Immature natural killer cell (primary cell): Measurements from ENCODE around the gene GNA12. TPM values are rescaled to one million over a fixed set of nuclear protein-coding genes. Genes with fewer than 3 reads are reported as not detected.

Experiments
- DNase-seq, 3 donors: peaks; one replicate each; pipeline ENCODE4 v3.0.0; 2022; ENCODE audit warnings: mixed read lengths in 1 of 3
- H3K27ac Mint-ChIP-seq, 6 donors: one replicate each; pipeline ENCODE4 v1.8.0; 2020; ENCODE audit warnings: mixed read lengths in 6 of 6, mild to moderate bottlenecking in 5 of 6, inconsistent platforms in 4 of 6, moderate library complexity in 3 of 6
- H3K27me3 Mint-ChIP-seq, 3 donors: one replicate each; pipeline ENCODE4 v1.8.0; 2020 to 2021; ENCODE audit warnings: low read depth in 3 of 3, mild to moderate bottlenecking in 3 of 3, mixed read lengths in 3 of 3, moderate library complexity in 3 of 3, inconsistent platforms in 1 of 3
- H3K36me3 Mint-ChIP-seq, 3 donors: one replicate each; pipeline ENCODE4 v1.8.0; 2020; ENCODE audit warnings: mixed read lengths in 3 of 3, inconsistent platforms in 2 of 3, mild to moderate bottlenecking in 2 of 3
- H3K4me1 Mint-ChIP-seq, 2 donors: one replicate each; pipeline ENCODE4 v1.8.0; 2020; ENCODE audit warnings: inconsistent platforms in 2 of 2, mild to moderate bottlenecking in 2 of 2, mixed read lengths in 2 of 2, moderate library complexity in 1 of 2
- H3K4me3 Mint-ChIP-seq, 5 donors: one replicate each; pipeline ENCODE4 v1.8.0; 2020; ENCODE audit warnings: mild to moderate bottlenecking in 5 of 5, mixed read lengths in 5 of 5, inconsistent platforms in 3 of 5, moderate library complexity in 3 of 5
- H3K9me3 Mint-ChIP-seq, 6 donors: one replicate each; pipeline ENCODE4 v1.8.0; 2020; ENCODE audit warnings: mild to moderate bottlenecking in 6 of 6, mixed read lengths in 6 of 6, inconsistent platforms in 4 of 6, moderate library complexity in 3 of 6
- polyA plus RNA-seq, 3 donors: library from polyadenylated mRNA; unstranded; fragments of 300-500 nt; fragmentation: Illumina TruSeq; gene quantifications; one replicate each; pipeline ENCODE4 v1.2.3, GENCODE V29; 2021

The GNA12 gene
- polyA plus RNA-seq, 3 donors from 2014 or later = 4.7 to 6.1 (median 4.8) TPM

DNA sequence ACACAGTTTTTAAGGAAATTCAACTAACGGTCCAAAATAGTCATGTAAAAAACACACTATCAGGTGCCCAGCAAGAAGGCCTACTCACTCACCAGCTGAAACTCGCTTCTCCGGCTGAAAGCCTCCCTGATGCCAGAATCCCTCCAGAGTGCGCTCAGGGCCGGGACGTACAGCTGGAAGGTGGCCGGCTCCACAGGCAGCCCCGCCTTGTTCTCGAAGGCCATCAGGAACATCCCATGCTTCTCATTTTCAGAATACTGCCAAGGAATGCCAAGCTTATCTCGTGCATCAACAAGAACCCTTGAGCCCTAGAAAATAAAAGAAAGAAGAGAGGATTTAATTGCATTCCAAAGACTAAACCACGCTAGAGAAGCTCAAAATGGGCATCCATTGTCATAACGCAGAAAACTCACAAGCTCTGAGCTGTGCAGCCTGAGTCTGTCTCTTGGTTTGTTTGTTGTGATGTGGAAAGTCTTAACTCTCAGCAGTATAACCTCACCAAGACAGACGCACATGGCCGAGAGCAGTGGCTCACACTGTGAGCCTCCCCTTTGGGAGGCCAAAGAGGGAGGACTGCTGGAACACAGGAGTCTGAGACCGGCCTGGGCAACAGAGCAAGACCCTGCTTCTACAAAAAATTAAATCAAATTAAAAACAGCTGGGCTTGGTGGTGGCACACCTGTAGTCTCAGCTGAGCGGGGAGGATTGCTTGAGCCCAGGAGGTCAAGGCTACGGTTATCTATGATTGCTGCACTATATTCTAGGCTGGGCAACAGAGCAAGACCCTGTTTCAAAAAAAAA lies 49.1 kb downstream of the GNA12 start:
- no peak overlapping the region for H3K4me3 Mint-ChIP-seq
- no peaks in the 10 kb centered on the region for H3K9me3 Mint-ChIP-seq
- no peak overlapping the region for H3K27ac Mint-ChIP-seq
- H3K27me3 Mint-ChIP-seq = no peaks in the 10 kb centered on the region
- no peak for DNase-seq
- H3K36me3 Mint-ChIP-seq = peaks cover 20 to 34% (median 30%) of the 10 kb centered on the region in 3 donors
- peaks cover under 1 to 13% of the 10 kb centered on the region in 2 donors for H3K4me1 Mint-ChIP-seq

DNA sequence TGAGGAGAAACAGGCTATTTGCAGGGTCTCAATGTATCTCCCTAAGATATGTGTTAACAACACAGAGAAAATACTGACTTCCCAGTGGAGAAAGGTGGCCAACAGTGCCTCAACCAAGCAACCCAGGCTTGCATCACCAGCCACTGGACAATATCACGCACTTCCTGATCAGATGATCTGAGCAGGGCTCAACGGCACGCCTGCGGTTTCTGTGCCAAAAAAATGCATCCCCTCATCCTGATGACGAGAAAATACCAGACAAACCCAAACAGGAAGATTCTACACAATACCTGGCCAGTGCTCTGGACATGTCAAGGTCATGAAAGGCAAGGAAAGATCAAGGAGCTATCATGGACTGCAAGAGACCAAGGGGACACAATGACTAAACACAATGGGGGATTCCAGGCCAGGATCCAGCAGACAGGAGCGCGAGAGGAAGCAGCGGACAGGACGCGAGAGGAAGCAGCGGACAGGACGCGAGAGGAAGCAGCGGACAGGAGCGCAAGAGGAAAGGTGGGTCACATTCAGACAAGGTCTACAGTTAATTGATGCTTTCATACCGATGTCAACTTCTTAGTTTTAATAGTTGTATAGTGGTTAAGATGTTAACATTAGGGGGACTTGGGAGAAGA lies 51.1 kb downstream of the GNA12 start:
- Mint-ChIP-seq H3K27me3 (no peaks in the 10 kb centered on the region), H3K9me3 (no peaks in the 10 kb centered on the region), H3K36me3 (peaks cover 25 to 39% (median 31%) of the 10 kb centered on the region in 3 donors), H3K27ac (peak overlapping the region in 1 of 6 donors; percentile 41), H3K4me1 (peaks cover 0 to under 1% of the 10 kb centered on the region in 2 donors), H3K4me3 (no peak overlapping the region)
- no peak for DNase-seq

DNA sequence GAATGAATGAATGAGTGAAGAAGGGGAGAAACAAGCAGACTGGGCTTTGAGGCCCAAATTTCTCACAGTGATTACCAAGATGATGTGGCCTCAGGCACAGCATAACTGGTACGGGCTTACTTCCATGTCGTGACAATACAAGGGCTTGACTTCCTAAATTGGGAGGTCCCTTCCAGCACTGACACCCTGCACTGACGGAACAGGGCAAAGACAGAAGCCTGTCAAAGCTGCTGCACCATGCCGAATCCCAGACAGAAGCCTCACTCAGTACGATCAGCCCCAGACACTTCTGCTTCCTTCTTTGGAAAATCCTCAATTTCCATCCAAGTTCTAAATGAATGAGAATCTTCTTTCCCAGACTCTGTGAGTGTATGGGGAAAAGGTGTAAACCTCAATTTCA lies 51.9 kb downstream of the GNA12 start:
- Mint-ChIP-seq H3K27me3 (peaks cover 0 to 1% (median 0%) of the 10 kb centered on the region in 3 donors), H3K9me3 (no peaks in the 10 kb centered on the region), H3K4me1 (no peaks in the 10 kb centered on the region), H3K36me3 (peaks cover 25 to 39% (median 31%) of the 10 kb centered on the region in 3 donors), H3K4me3 (no peak overlapping the region), H3K27ac (no peak overlapping the region)
- no peak for DNase-seq

DNA sequence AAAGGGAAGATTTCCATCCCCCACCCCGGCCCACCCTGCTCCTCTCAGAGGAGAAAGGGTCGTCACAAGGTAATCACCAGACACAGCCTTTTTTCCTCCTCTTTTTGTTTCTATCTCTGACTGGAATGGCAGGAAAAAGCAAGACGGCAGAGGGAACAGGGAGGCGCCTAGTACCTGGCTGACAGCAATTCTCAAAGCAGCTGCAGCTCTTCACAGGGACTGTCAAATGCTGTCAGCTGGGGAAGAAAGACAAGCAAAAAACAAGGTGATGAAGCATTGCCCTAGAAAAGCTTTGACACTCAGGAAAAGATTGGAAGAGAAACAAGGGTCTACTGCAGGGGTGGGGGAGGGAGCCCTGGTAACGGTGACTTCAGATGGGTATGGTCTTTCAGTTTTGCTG lies 52.7 kb downstream of the GNA12 start:
- no peak overlapping the region for H3K4me3 Mint-ChIP-seq
- no peak overlapping the region for H3K27ac Mint-ChIP-seq
- no peaks in the 10 kb centered on the region for H3K9me3 Mint-ChIP-seq
- no peak for DNase-seq
- H3K36me3 Mint-ChIP-seq = peaks cover 25 to 39% (median 31%) of the 10 kb centered on the region in 3 donors
- H3K4me1 Mint-ChIP-seq = no peaks in the 10 kb centered on the region
- peaks cover 0 to 1% (median 0%) of the 10 kb centered on the region in 3 donors for H3K27me3 Mint-ChIP-seq

DNA sequence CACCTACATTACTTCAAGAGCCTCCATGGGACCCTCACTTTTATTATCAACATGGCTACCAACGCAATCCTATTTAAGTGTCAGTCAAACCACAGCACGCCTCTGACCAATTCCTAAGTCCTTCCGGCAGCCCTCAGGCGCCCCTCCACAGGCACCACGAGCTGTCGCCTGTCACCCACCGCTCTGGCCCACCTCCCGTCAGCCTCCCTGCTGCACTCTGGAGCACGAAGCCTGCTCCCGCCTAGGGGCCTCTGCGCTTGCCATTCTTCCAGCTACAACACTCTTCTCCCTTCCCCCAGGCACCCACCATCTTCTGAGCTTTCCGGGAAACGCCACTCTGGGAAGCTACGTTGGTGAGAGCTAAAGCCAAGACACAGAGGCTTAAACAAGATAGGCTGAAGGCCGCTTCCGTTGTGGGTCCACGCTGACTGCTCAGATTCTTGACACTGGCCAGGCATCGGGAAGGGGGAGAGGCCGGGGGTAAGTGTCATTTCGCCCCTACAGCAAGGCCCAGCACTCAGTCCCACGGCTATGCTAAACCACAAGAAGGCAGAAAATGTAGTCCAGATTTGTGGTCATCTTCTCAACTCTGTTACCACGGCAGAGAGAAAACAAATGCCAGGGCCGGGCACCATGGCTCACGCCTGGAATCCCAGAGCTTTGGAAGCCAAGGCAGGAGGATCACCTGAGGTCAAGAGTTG lies 56.7 kb downstream of the GNA12 start:
- DNase-seq = no peak
- no peak overlapping the region for H3K4me3 Mint-ChIP-seq
- H3K27ac Mint-ChIP-seq = no peak overlapping the region
- H3K4me1 Mint-ChIP-seq = peaks cover 4 to 12% of the 10 kb centered on the region in 2 donors
- peaks cover 0 to 1% (median 0%) of the 10 kb centered on the region in 3 donors for H3K27me3 Mint-ChIP-seq
- H3K36me3 Mint-ChIP-seq = peaks cover 11 to 22% (median 13%) of the 10 kb centered on the region in 3 donors
- no peaks in the 10 kb centered on the region for H3K9me3 Mint-ChIP-seq

DNA sequence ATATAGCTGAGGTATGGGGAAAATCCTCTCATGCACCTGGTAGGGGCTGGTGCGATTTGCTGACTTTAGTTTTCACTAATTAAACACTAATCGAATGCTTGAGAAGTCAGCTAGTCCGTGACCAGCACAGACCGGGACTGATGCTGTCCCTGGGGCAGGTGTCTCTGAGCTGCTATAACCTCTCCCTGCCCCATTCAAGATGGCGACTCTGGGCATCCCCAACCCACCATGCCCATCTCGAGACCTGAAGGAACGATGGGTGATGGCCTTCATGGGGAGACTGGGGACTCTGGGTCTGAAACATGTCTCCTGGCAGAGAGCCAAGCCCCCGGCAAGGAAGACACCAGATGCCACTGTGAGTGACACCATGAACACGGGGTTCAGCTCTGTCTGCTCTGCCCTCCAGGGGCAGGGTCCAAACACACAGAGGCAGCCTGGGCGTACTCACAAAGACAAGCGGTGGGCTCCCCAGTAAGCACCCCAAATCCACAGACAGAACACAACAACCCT lies 57.4 kb downstream of the GNA12 start:
- H3K27ac Mint-ChIP-seq = no peak overlapping the region

DNA sequence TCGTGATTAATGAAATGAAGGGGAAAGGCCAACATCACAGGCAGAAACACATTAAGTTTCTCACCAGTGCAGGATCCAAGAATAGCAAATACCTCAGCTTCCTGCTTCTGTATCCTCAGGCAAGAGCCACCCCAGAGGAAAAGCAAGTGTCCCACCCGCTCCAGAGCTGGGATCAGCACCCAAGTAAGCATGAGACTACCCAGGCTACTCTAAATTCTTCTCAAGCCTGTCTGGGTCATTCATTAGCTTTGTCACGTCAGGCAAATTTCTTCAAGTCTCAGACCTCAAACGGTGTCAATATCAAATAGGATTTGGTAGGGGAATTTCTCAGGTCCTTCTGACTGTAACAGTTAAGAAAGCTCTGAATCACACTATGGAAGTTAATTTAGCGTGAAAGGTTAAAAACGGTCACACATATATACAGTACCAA lies 59.0 kb downstream of the GNA12 start:
- Mint-ChIP-seq H3K27me3 (peaks cover 0 to 1% (median 0%) of the 10 kb centered on the region in 3 donors), H3K36me3 (peaks cover 5 to 10% (median 5%) of the 10 kb centered on the region in 3 donors), H3K4me1 (peaks cover 5 to 20% of the 10 kb centered on the region in 2 donors), H3K9me3 (no peaks in the 10 kb centered on the region), H3K27ac (no peak overlapping the region), H3K4me3 (no peak overlapping the region)
- DNase-seq = no peak

More for the DNA sequence above, 57.4 kb downstream of the GNA12 start:
- DNase-seq = no peak
- H3K27me3 Mint-ChIP-seq = peaks cover 0 to 1% (median 0%) of the 10 kb centered on the region in 3 donors
- H3K36me3 Mint-ChIP-seq = peaks cover 7 to 15% (median 8%) of the 10 kb centered on the region in 3 donors
- H3K4me1 Mint-ChIP-seq = peaks cover 5 to 19% of the 10 kb centered on the region in 2 donors
- no peak overlapping the region for H3K4me3 Mint-ChIP-seq
- no peaks in the 10 kb centered on the region for H3K9me3 Mint-ChIP-seq

DNA sequence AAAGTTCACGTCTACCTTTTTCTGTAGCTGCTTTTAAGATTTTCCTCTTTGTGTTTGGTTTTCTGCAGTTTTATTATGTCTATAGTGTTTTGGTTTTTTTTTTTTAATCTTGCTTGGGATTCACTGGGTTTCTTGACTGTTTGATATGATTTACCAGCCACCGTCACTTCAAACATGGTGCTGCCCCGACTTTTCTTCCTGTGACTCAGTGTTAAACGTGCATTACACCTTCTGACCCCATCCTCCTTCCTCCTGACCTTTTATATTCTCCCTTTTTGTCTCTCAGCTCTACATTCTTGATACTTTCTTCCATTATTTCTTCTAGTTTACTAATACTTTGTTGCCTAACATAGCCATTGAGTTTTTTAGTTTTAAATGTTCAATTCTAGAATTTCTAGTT lies 61.5 kb downstream of the GNA12 start:
- H3K36me3 Mint-ChIP-seq = peaks cover 0 to 4% (median 3%) of the 10 kb centered on the region in 3 donors
- H3K4me3 Mint-ChIP-seq = no peak overlapping the region
- H3K27me3 Mint-ChIP-seq = peaks cover 0 to 1% (median 0%) of the 10 kb centered on the region in 3 donors
- no peak overlapping the region for H3K27ac Mint-ChIP-seq
- no peak for DNase-seq
- H3K9me3 Mint-ChIP-seq = no peaks in the 10 kb centered on the region
- peaks cover 7 to 24% of the 10 kb centered on the region in 2 donors for H3K4me1 Mint-ChIP-seq

DNA sequence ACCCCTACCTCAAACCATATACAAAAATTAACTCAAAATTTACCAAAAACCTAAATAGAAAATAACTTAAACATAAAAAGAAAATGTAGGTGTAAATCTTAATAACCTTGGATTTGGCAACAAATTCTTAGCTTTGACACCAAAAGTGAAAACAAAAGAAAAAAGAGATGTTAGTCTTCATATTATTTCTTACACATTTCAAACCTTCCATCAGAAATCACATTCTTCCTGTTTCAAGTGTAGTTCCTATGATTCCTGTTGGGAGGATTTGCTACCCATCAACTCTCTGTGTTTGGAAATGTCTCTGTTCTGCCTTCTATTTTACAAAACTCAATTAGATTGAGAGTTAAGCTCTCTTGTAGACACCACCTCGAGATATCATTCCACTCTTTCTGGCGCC lies 62.0 kb downstream of the GNA12 start:
- Mint-ChIP-seq H3K9me3 (no peaks in the 10 kb centered on the region), H3K36me3 (peaks cover 0 to 4% (median 3%) of the 10 kb centered on the region in 3 donors), H3K27me3 (no peaks in the 10 kb centered on the region), H3K27ac (no peak overlapping the region), H3K4me3 (no peak overlapping the region), H3K4me1 (peaks cover 7 to 29% of the 10 kb centered on the region in 2 donors)
- no peak for DNase-seq

DNA sequence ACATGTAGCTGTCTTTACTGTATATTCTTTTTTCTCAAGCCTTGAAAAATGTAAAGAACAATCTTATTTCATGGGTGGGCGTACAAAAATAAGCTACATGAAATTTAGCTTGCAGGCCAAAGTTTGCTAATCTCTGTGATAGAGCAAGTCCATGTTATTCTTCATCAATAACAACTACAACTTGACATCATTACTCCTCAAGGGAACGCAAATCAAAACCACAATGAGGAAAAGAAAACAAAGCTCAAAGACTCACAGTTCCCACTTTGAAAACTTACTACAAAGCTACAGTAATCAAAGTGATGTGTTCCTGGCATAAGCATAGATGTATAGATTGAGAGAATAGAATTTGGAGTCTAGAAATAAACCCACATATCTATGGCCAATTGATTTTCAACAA lies 62.5 kb downstream of the GNA12 start:
- Mint-ChIP-seq H3K9me3 (no peaks in the 10 kb centered on the region), H3K4me3 (no peak overlapping the region), H3K4me1 (peaks cover 7 to 31% of the 10 kb centered on the region in 2 donors), H3K36me3 (peaks cover 0 to 4% (median 3%) of the 10 kb centered on the region in 3 donors), H3K27ac (no peak overlapping the region), H3K27me3 (no peaks in the 10 kb centered on the region)
- no peak for DNase-seq

DNA sequence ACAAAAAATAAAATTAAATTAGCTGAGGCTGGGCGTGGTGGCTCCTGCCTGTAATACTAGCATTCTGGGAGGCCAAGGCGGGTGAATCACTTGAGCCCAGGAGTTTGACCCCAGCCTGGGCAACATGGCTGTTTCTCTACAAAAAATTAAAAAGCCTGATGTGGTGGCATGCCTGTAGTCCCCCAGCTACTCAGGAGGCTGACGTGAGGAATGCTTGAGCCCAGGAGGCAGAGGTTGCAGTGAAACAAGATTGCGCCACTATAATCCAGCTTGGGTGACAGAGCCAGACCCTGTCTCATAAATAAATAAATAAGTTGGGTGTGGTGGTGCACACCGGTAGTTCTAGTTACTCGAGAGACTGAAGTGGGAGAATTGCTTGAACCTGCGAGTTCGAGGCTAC lies 65.1 kb downstream of the GNA12 start:
- peaks cover 0 to 3% (median 3%) of the 10 kb centered on the region in 3 donors for H3K36me3 Mint-ChIP-seq
- no peak for DNase-seq
- peaks cover 0 to 4% (median 1%) of the 10 kb centered on the region in 3 donors for H3K27me3 Mint-ChIP-seq
- H3K9me3 Mint-ChIP-seq = no peaks in the 10 kb centered on the region
- H3K4me3 Mint-ChIP-seq = no peak overlapping the region
- H3K4me1 Mint-ChIP-seq = peaks cover 7 to 31% of the 10 kb centered on the region in 2 donors
- no peak overlapping the region for H3K27ac Mint-ChIP-seq

DNA sequence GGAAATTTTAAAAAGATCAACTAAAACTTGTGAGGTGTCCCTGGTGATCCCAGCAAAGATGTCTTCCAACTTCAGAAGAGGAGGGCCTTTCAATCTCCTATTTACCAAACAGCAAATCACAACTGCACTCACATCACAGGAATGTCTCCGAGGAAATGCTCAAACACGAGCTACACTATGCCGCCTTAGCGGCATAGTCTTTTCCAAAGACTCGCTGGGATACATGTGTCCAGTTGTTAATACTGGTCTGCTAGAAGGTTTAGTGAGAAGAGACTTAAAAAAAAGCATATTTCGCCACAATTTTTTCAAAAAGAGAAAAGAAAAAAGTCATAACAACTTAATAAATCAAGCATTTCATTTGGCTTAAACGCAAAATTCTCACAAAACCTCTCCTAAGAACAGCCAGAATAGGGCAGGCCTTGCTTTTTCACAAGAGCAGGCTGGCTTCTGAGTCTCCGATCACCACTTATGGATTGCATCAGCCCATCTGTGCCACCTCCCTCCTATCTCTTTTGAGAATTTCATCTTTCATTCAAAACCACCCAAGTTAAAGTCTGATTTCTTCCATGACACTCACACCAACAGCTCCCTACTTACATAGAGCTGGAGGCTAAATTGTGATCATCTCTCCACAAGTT lies 66.1 kb downstream of the GNA12 start:
- H3K4me1 Mint-ChIP-seq = peaks cover 7 to 25% of the 10 kb centered on the region in 2 donors
- H3K27ac Mint-ChIP-seq = peak overlapping the region in 1 of 6 donors; percentile 45
- H3K36me3 Mint-ChIP-seq = peaks cover 0 to 4% (median 3%) of the 10 kb centered on the region in 3 donors
- H3K4me3 Mint-ChIP-seq = no peak overlapping the region
- H3K9me3 Mint-ChIP-seq = no peaks in the 10 kb centered on the region
- DNase-seq = no peak
- peaks cover 0 to 4% (median 1%) of the 10 kb centered on the region in 3 donors for H3K27me3 Mint-ChIP-seq

DNA sequence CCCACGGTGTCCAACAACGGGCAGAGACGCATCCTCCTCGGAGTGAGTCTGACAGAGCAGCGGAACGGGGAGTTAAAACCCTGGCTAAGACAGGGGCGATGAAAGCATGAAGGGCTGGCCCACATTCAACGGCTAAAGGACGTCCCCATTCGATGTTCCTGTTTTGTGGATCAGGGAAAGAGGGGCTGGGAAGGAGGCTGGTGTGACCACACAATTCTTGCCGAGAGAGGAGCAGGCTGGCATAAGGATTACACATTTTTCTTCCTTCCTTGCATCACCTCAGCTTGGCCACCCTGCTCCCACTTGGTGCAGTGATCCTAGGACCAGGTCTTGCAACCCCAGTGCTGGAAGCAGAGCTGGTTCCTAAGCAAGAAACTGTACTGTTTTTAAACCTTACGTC lies 67.7 kb downstream of the GNA12 start:
- DNase-seq = no peak
- Mint-ChIP-seq H3K27me3 (peaks cover 0 to 4% (median 2%) of the 10 kb centered on the region in 3 donors), H3K27ac (peak overlapping the region in 1 of 6 donors; percentile 31), H3K4me3 (no peak overlapping the region), H3K4me1 (peaks cover 2 to 10% of the 10 kb centered on the region in 2 donors), H3K36me3 (peaks cover 3 to 9% (median 7%) of the 10 kb centered on the region in 3 donors), H3K9me3 (no peaks in the 10 kb centered on the region)
